ENCODE results near the gene SUN3. TPM values are rescaled to one million over a fixed set of nuclear protein-coding genes. Genes with fewer than 3 reads are reported as not detected.
A peak's percentile ranks its signal among the peaks of the same experiment; 100 is the strongest.

The SUN3 gene
- 0.13 TPM for polyA plus RNA-seq (2013, experiment 1 of 2; ENCODE audit: insufficient read length)
- not detected for polyA plus RNA-seq (2013, experiment 2 of 2; ENCODE audit: insufficient read length)

- DNase-seq, result no peak
Observed at GRCh38 chr7:48028938-48029337, at the start of gene SUN3. SUN3 (minus strand) TSS chr7:48029107; CDS start chr7:48028938, 169 bp downstream.

GRCh38 chr7:48078470-48078869 is 49.6 kb upstream of the SUN3 start:
- DNase-seq, result no peak

- no peak for DNase-seq
Observed at GRCh38 chr7:48077423-48077822, 48.5 kb upstream of the SUN3 start.

GRCh38 chr7:48074204-48074654 is 45.3 kb upstream of the SUN3 start:
- no peak for DNase-seq

- no peak for DNase-seq
Observed at GRCh38 chr7:48067475-48067874, 38.6 kb upstream of the SUN3 start.

GRCh38 chr7:48063985-48064384 is 35.1 kb upstream of the SUN3 start:
- no peak for DNase-seq

GRCh38 chr7:48059706-48060105 is 30.8 kb upstream of the SUN3 start:
- DNase-seq, result no peak

- DNase-seq, result no peak
Observed at GRCh38 chr7:48058990-48059389, 30.1 kb upstream of the SUN3 start.

- DNase-seq, result no peak
Observed at GRCh38 chr7:48053736-48054135, 24.8 kb upstream of the SUN3 start.

GRCh38 chr7:48052748-48053147 is 23.8 kb upstream of the SUN3 start:
- no peak for DNase-seq

- no peak for DNase-seq
Observed at GRCh38 chr7:48049850-48050249, 20.9 kb upstream of the SUN3 start.

GRCh38 chr7:48048113-48048512 is 19.2 kb upstream of the SUN3 start:
- DNase-seq, result no peak

- no peak for DNase-seq
Observed at GRCh38 chr7:48046458-48046857, 17.6 kb upstream of the SUN3 start.

- no peak for DNase-seq
Observed at GRCh38 chr7:48045195-48045765, 16.4 kb upstream of the SUN3 start.

- DNase-seq, result no peak
Observed at GRCh38 chr7:48042636-48043035, 13.7 kb upstream of the SUN3 start.

- peak; percentile 42 for DNase-seq
Observed at GRCh38 chr7:48042216-48042615, 13.3 kb upstream of the SUN3 start.

GRCh38 chr7:48041653-48041970 is 12.7 kb upstream of the SUN3 start:
- DNase-seq, result peak; percentile 81

- DNase-seq, result peak; percentile 32
Observed at GRCh38 chr7:48040944-48041652, 12.2 kb upstream of the SUN3 start.

GRCh38 chr7:48038815-48039506 is 10.1 kb upstream of the SUN3 start:
- no peak for DNase-seq

- DNase-seq, result no peak
Observed at GRCh38 chr7:48035967-48036478, 7.1 kb upstream of the SUN3 start.

- peak; percentile 88 for DNase-seq
Observed at GRCh38 chr7:48035301-48035966, 6.5 kb upstream of the SUN3 start, which contains the start of gene C7orf57. C7orf57 (plus strand) TSS chr7:48035543; CDS start chr7:48036309, 766 bp downstream.

- no peak for DNase-seq
Observed at GRCh38 chr7:48033922-48034321, 5.0 kb upstream of the SUN3 start.

- DNase-seq, result no peak
Observed at GRCh38 chr7:48031111-48031510, 2.2 kb upstream of the SUN3 start.

Data from fibroblast of skin of back (primary cell).